HepG2 (cell line): Measurements from ENCODE around the gene MLX. TPM values are rescaled to one million over a fixed set of nuclear protein-coding genes. Genes with fewer than 3 reads are reported as not detected.

Experiments
- U2AF2 ChIP-seq: fragments of 200-400 bp; formaldehyde crosslinking; IDR thresholded peaks from 2 replicates; pipeline ENCODE4 v1.6.1; 2017; ENCODE audit warnings: low read depth, mild to moderate bottlenecking, low read length
- ZNF430 ChIP-seq: sonication (generic); formaldehyde crosslinking; IDR thresholded peaks from 2 replicates; pipeline ENCODE4 v1.9.0; 2021; ENCODE audit warnings: mild to moderate bottlenecking, missing genetic modification reagents
- ZNF607 ChIP-seq: sonication (generic); formaldehyde crosslinking; IDR thresholded peaks from 2 replicates; pipeline ENCODE4 v1.5.1; 2020; ENCODE audit warnings: missing genetic modification reagents, mild to moderate bottlenecking, borderline replicate concordance
- polyA plus RNA-seq, 8 experiments: library from polyadenylated mRNA; depleted of rRNA in 3 of 8; stranded (reverse) in 7 of 8; unstranded in 1 of 8; fragments of >200 nt; fragmentation: Illumina TruSeq in 4 of 8; extraction: Trizol in 4 of 8; gene quantifications; 2 replicates each; pipeline versions ENCODE4 v1.2.1 to v1.2.3, GENCODE V29; 2011 to 2016; ENCODE audit warnings: low read depth in 4 of 8, missing spikeins in 1 of 8, mixed read lengths in 1 of 8; ENCODE audit not compliant: insufficient read depth in 1 of 8
- total RNA-seq, 5 experiments: library from RNA; depleted of rRNA; stranded (reverse); fragments of >200 nt; fragmentation: Illumina TruSeq; extraction: Trizol; gene quantifications; 2 replicates each; pipeline ENCODE4 v1.2.3, GENCODE V29; 2016; ENCODE audit warnings: low read depth in 1 of 5
- TF ChIP-seq, protein P1 (sequence below): sonication (generic); formaldehyde crosslinking; IDR thresholded peaks from one replicate; pipeline ENCODE4 v1.5.1; 2020; ENCODE audit warnings: mild to moderate bottlenecking, missing genetic modification reagents; ENCODE audit errors: not compliant biosample characterization
- TF ChIP-seq, protein P2 (sequence below): sonication (generic); formaldehyde crosslinking; conservative IDR thresholded peaks from 2 replicates; pipeline ENCODE4 v1.8.0; 2022; ENCODE audit warnings: low read depth, missing genetic modification reagents

The MLX gene
- total and polyA plus RNA-seq, 2 of the 13 experiments (the other 11 are each of a cell fraction or from before 2014, with no cell fraction given) = 38.9 to 74.4 TPM

DNA sequence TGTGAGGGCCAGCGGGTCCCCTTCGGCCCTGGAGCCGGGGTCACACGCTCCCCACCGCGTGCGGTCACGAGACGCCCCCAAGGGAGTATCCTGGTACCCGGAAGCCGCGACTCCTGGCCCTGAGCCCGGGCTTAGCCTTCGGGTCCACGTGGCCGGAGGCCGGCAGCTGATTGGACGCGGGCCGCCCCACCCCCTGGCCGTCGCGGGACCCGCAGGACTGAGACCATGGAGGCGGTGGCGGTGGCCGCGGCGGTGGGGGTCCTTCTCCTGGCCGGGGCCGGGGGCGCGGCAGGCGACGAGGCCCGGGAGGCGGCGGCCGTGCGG lies 30.9 kb upstream of the MLX start, which contains the start of gene NAGLU (continued):
- TF ChIP-seq, protein P1, sequence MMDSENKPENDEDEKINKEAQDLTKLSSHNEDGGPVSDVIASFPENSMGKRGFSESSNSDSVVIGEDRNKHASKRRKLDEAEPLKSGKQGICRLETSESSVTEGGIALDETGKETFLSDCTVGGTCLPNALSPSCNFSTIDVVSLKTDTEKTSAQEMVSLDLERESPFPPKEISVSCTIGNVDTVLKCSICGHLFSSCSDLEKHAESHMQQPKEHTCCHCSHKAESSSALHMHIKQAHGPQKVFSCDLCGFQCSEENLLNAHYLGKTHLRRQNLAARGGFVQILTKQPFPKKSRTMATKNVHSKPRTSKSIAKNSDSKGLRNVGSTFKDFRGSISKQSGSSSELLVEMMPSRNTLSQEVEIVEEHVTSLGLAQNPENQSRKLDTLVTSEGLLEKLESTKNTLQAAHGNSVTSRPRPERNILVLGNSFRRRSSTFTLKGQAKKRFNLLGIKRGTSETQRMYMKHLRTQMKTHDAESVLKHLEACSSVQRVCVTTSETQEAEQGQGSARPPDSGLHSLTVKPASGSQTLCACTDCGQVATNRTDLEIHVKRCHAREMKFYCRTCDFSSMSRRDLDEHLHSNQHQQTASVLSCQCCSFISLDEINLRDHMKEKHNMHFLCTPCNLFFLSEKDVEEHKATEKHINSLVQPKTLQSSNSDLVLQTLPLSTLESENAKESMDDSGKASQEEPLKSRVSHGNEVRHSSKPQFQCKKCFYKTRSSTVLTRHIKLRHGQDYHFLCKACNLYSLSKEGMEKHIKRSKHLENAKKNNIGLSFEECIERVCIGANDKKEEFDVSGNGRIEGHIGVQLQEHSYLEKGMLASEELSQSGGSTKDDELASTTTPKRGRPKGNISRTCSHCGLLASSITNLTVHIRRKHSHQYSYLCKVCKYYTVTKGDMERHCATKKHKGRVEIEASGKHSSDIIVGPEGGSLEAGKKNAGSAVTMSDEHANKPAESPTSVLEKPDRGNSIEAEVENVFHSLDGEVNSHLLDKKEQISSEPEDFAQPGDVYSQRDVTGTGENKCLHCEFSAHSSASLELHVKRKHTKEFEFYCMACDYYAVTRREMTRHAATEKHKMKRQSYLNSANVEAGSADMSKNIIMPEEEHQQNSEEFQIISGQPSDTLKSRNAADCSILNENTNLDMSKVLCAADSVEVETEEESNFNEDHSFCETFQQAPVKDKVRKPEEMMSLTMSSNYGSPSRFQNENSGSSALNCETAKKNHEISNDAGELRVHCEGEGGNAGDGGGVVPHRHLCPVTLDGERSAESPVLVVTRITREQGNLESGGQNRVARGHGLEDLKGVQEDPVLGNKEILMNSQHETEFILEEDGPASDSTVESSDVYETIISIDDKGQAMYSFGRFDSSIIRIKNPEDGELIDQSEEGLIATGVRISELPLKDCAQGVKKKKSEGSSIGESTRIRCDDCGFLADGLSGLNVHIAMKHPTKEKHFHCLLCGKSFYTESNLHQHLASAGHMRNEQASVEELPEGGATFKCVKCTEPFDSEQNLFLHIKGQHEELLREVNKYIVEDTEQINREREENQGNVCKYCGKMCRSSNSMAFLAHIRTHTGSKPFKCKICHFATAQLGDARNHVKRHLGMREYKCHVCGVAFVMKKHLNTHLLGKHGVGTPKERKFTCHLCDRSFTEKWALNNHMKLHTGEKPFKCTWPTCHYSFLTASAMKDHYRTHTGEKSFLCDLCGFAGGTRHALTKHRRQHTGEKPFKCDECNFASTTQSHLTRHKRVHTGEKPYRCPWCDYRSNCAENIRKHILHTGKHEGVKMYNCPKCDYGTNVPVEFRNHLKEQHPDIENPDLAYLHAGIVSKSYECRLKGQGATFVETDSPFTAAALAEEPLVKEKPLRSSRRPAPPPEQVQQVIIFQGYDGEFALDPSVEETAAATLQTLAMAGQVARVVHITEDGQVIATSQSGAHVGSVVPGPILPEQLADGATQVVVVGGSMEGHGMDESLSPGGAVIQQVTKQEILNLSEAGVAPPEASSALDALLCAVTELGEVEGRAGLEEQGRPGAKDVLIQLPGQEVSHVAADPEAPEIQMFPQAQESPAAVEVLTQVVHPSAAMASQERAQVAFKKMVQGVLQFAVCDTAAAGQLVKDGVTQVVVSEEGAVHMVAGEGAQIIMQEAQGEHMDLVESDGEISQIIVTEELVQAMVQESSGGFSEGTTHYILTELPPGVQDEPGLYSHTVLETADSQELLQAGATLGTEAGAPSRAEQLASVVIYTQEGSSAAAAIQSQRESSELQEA (CRISPR knock-in tag) = peak; percentile 5
- peak; percentile 94 for TF ChIP-seq ZNF430 (CRISPR knock-in tag)
- TF ChIP-seq, protein P2, sequence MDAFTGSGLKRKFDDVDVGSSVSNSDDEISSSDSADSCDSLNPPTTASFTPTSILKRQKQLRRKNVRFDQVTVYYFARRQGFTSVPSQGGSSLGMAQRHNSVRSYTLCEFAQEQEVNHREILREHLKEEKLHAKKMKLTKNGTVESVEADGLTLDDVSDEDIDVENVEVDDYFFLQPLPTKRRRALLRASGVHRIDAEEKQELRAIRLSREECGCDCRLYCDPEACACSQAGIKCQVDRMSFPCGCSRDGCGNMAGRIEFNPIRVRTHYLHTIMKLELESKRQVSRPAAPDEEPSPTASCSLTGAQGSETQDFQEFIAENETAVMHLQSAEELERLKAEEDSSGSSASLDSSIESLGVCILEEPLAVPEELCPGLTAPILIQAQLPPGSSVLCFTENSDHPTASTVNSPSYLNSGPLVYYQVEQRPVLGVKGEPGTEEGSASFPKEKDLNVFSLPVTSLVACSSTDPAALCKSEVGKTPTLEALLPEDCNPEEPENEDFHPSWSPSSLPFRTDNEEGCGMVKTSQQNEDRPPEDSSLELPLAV (CRISPR knock-in tag) = no peak; the same call in 1 of the 2 replicates
- TF ChIP-seq ZNF607 (CRISPR knock-in tag) = peak; percentile 73; the same call in 1 of the 2 replicates
- TF ChIP-seq U2AF2 = no peak
